HG02981 (cell line): Measurements from ENCODE around the gene TTLL9.

Source experiments
- ATAC-seq: cut with Tn5 transposase; IDR thresholded peaks from one replicate; pipeline ENCODE4 v1.9.1; 2021; ENCODE audit warnings: mild to moderate bottlenecking, moderate library complexity; ENCODE audit not compliant: unreplicated experiment

The TTLL9 gene

GRCh38 chr20:31939661-31940060 is 69.2 kb downstream of the TTLL9 start:
- no peak for ATAC-seq

- no peak for ATAC-seq
Observed at GRCh38 chr20:31943052-31943471, 72.6 kb downstream of the TTLL9 start.

- ATAC-seq = no peak
Observed at GRCh38 chr20:31945319-31945718, 74.9 kb downstream of the TTLL9 start.

- no peak for ATAC-seq
Observed at GRCh38 chr20:31945785-31946184, 75.4 kb downstream of the TTLL9 start.

- ATAC-seq = no peak
Observed at GRCh38 chr20:31948008-31948407, 77.6 kb downstream of the TTLL9 start.

- ATAC-seq = no peak
Observed at GRCh38 chr20:31949877-31950646, 79.6 kb downstream of the TTLL9 start.

GRCh38 chr20:31951203-31951529 is 80.7 kb downstream of the TTLL9 start:
- no peak for ATAC-seq

GRCh38 chr20:31951530-31952453 is 81.4 kb downstream of the TTLL9 start, which contains the start of gene PDRG1:
PDRG1 (minus strand) TSS chr20:31952046; CDS start chr20:31951961, 85 bp downstream.
- peak; percentile 81 for ATAC-seq

GRCh38 chr20:31953556-31954148 is 83.2 kb downstream of the TTLL9 start:
- ATAC-seq = no peak

GRCh38 chr20:31954500-31954899 is 84.1 kb downstream of the TTLL9 start:
- no peak for ATAC-seq

- ATAC-seq = no peak
Observed at GRCh38 chr20:31956556-31957526, 86.4 kb downstream of the TTLL9 start.

- no peak for ATAC-seq
Observed at GRCh38 chr20:31962761-31963160, 92.3 kb downstream of the TTLL9 start.

GRCh38 chr20:31963889-31964288 is 93.5 kb downstream of the TTLL9 start:
- ATAC-seq = no peak

- no peak for ATAC-seq
Observed at GRCh38 chr20:31966991-31967655, 96.7 kb downstream of the TTLL9 start.

- ATAC-seq = no peak
Observed at GRCh38 chr20:31967830-31968249, 97.4 kb downstream of the TTLL9 start, which contains the start of gene XKR7. XKR7 (plus strand) TSS chr20:31968151; CDS start chr20:31968176, 25 bp downstream.

GRCh38 chr20:31968291-31969126 is 98.1 kb downstream of the TTLL9 start:
- ATAC-seq = no peak

- no peak for ATAC-seq
Observed at GRCh38 chr20:31969991-31970390, 99.6 kb downstream of the TTLL9 start.

- ATAC-seq = no peak
Observed at GRCh38 chr20:31972471-31973021, 102.1 kb downstream of the TTLL9 start.
